Stimulated activated CD4-positive, alpha-beta T cell treated with anti-CD3 and anti-CD28 coated beads, TNF-alpha, amount 100 ng/mL, for 48 hours (primary cell): ENCODE measurements around the gene TMEM54.
"Not testable (repeated sequence)": the region's sequence is repeated elsewhere in the genome, so short reads cannot be mapped to it uniquely, and the experiment has no call there.

Source experiments
- DNase-seq, 3 donors: peaks; one replicate each; pipeline ENCODE4 v3.0.0-alpha.2; 2020; ENCODE audit warnings: low read depth in 3 of 3

TMEM54 gene

DNA sequence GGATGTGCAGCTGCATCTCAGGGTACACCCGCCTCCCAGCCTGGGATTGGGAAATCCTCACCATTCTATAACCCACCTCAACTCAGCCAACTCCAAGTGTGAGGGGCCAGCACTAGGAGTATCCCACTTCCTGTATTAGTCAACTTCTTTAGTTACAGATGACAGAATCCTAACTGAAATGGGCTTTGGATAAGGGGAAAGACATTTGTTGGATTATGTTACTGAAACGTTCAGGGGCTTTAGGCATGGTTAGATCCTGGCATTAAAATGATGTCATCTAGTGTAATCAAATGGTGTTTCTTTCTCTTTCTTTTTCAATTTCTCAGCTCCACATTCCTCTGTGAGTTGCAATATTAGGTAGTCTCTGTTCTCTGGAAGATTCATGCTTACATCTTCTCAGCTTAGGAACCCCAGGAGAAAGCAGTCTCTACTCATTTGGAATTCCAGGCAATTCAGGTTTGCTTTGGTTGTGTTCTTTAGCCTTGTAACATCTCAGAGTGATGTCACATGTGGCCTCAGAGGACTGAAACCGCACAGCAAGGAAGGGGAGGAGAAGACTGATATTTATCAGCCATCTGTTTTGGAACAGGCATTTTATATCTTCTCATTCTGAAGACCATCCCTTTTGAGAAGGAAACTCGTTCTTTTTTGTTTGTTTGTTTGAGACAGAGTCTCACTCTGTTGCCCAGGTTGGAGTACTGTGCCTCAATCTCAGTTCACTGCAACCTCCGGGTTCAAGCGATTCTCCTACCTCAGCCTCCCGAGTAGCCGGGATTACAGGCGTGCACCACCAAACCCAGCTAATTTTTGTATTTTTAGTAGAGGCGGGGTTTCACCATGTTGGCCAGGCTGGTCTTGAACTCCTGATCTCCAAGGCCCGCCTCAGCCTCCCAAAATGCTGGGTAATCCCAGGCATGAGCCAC is 18.9 kb upstream of the TMEM54 start:
- DNase-seq, result no peak

DNA sequence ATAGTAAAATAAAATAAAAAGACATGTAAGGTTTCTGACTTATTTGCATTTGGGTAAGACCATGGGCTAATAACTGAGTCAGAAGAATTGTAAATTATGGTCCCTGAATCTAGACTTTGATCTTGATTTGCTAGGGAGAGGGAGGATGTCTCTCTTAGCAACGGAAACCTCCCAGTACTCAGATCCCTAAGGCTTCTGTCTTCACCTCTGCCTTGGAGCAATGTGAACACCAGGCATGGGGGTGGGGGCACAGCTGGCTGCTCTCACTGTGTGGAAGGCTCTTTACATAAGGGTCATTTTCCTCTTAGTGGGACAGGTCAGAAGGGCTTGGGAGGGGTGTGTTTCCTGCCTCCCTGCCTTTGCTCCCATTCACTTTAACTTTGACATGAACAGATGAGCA is 17.0 kb upstream of the TMEM54 start:
- no peak for DNase-seq

DNA sequence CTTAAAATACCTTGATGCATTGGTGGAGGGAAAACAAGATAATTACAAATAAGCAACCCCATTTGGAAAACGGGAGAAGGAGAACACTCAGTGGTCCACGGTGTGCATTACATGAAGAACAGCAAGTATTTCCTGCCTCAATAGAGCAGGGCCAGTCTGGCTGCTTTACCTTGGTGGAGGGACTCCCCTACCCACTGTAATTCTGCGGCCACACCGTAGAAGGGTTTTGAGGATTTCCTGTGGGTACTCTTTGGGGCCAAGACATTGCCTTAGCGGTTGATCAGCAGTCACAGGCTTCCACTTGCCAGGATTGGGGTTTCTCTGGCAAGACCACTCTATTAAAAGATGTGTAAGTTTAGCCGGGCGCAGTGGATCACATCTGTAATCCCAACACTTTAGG is 16.3 kb upstream of the TMEM54 start:
- no peak for DNase-seq

GRCh38 chr1:32915766-32916706 is 14.8 kb upstream of the TMEM54 start:
- no peak for DNase-seq

GRCh38 chr1:32910319-32910718 is 9.1 kb upstream of the TMEM54 start:
- no peak for DNase-seq

DNA sequence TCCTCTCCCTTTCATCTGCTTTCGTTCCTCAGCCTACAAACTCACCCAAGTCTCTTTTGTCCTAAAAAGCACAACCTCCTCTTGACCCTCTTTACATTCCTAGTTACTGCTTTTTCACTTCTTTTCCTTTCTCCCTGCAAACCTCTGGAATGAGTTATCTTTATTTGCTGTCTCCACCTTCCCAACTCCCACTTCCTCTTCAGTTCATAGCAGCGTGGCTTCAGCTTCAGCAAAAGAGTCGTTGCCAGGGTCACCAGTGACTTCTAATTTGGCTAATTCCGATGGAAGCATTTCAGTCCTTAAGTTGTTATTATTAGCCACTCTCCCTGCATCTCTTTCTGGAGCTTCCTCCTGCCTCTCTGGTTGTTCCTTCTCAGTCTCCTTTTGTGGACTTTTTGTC is 6.2 kb upstream of the TMEM54 start:
- no peak for DNase-seq

- no peak for DNase-seq
Measured at GRCh38 chr1:32906654-32907053, 5.5 kb upstream of the TMEM54 start.

DNA sequence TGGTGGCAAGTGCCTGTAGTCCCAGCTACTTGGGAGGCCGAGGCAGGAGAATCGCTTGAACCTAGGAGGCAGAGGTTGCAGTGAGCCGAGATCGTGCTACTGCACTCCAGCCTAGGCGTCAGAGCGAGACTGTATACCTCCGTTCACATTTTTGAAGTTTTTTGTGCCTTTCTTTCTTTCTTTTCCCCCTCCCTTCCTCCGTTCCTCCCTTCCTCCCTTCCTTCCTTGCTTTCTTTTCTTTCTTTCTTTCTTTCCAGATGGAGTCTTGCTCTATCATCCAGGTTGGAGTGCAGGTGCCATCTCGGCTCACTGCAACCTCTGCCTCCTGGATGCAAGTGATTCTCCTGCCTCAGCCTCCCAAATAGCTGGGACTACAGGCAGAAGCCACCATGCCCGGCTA is 4.4 kb upstream of the TMEM54 start:
- DNase-seq, result not testable (repeated sequence)

- no peak for DNase-seq
Measured at GRCh38 chr1:32904797-32905196, 3.6 kb upstream of the TMEM54 start.

- DNase-seq, result no peak
Measured at GRCh38 chr1:32903991-32904785, 3.0 kb upstream of the TMEM54 start.

DNA sequence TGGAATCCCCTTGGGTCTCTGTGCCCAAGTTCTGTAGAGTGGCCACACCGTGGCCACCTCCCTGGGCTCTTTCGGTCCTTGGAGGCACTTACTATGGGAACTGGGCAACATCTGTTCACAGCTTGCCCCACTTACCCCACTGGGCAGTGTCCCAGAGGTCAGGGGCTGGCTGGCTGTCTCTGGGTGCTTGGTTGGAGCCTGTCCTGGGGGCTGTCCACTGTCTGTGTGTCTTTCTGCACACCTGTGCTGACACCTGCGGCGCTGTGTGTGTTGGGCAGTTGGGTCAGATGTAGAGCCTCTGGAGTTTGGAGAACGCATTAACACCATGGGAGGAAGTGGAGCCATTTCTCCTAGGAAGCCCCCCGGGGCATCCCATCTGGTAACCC is 1.3 kb upstream of the TMEM54 start:
- DNase-seq, result no peak

DNA sequence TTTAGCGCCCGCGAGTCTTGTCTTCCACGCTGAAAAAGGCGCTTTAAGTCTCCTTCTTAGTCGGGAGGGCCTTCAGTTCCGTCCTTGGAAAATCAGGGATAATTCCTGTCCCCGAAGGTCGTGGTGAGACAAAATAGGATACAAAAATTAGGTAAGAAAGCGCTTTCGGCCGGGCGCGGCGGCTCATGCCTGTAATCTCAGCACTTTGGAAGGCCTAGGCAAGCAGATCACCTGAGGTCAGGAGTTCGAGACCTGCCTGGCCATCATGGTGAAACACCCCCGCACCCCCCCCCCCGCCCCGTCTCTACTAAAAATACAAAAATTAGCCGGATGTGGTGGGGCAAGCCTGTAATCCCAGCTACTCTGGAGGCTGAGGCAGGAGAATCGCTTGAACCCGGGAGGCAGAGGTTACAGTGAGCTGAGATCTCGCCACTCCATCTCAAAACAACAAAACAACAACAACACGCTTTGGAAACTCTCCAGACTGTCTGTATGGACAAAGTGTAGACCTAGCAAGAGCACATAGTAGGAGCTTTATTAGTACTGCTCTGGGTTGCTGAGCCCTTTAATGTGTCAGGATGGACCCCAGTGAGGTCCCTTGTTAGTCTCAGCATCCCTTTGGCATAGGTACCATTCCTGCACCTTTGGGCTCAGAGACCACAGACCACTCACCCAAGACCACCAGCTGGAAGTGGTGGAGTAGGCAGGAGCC is 790 bp upstream of the TMEM54 start:
- no peak for DNase-seq

- DNase-seq, result no peak
Measured at GRCh38 chr1:32900371-32900955, 726 bp downstream of the TMEM54 start.

DNA sequence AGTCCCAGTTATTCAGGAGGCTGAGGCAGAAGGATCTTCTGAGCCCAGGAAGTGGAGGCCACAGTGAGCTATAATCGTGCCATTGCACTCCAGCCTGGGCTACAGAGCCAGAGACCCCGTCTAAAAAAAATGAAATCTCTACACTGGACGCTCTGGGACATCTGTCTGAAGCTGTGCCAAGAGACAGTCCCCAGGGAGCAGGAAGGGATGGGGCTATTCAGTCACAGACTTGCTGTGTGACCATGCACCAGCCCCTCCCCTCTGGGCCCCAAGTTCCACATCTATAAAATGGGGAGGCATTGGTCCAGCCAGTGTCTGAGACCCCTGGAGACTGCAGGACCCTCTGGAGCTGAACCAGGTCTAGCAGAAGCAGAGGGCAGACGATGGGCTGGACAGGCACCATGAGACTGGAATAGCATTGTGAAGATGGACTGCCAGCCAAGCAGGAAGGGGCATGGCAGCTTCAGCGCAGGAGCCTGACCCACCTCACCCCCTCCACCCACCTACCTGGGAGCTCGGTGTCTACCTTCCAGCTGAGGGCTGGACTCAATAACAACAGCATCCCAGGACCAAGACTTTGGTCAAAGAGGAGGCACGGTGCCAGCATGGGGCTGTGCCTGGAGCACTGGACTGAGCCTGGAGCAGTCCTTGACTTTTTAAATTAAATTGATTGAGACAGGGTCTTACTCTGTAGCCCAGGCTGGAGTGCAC is 1.4 kb downstream of the TMEM54 start:
- no peak for DNase-seq

GRCh38 chr1:32898958-32899357 is 2.2 kb downstream of the TMEM54 start:
- no peak for DNase-seq

- no peak for DNase-seq
Measured at GRCh38 chr1:32898056-32898455, 3.1 kb downstream of the TMEM54 start.

GRCh38 chr1:32897082-32898049 is 3.8 kb downstream of the TMEM54 start:
- DNase-seq, result no peak

- DNase-seq, result no peak
Measured at GRCh38 chr1:32896451-32896850, 4.7 kb downstream of the TMEM54 start.
